Prostate gland (tissue), 2 donors: ENCODE data around the gene CMSS1. TPM values are rescaled to one million over a fixed set of nuclear protein-coding genes. Genes with fewer than 3 reads are reported as not detected.

Experiments
- DNase-seq: peaks from one replicate; pipeline ENCODE4 v3.0.0-alpha.2; 2019; ENCODE audit warnings: low spot score
- H3K27ac ChIP-seq, 2 donors: fragments of 200-600 bp; sonication (generic); 2 replicates each; pipeline ENCODE4 v1.5.1; 2017 to 2019
- H3K27me3 ChIP-seq: fragments of 200-600 bp; sonication (generic); replicated peaks from 2 replicates; pipeline ENCODE4 v1.5.1; 2019; ENCODE audit not compliant: insufficient read depth
- H3K36me3 ChIP-seq, 2 donors: fragments of 200-600 bp; sonication (generic); 1 replicate in 1 of 2; 2 replicates in 1 of 2; pipeline versions ENCODE4 v1.5.1 to v1.8.1; 2017 to 2019
- H3K4me1 ChIP-seq: fragments of 200-600 bp; sonication (generic); replicated peaks from 2 replicates; pipeline ENCODE4 v1.5.1; 2019
- H3K4me3 ChIP-seq, 2 donors: fragments of 200-600 bp; sonication (generic); 2 replicates each; pipeline ENCODE4 v1.5.1; 2017 to 2019
- H3K9me3 ChIP-seq: fragments of 200-600 bp; sonication (generic); 2 replicates; pipeline ENCODE4 v1.5.1; 2017
- POLR2A ChIP-seq: fragments of 450-650 bp; IDR thresholded peaks from one replicate; pipeline ENCODE4 v1.6.1; 2016; ENCODE audit warnings: antibody characterized with exemption, mild to moderate bottlenecking
- POLR2AphosphoS5 ChIP-seq: sonication (generic); formaldehyde crosslinking; IDR thresholded peaks from one replicate; pipeline ENCODE4 v1.6.1; 2017; ENCODE audit warnings: antibody characterized with exemption
- WGBS: methylation state at CpG from one replicate; pipeline ENCODE4 v1.1.5; 2018; 5-methylcytosine and 5-hydroxymethylcytosine counted together
- intact Hi-C: fragments of 100-400 bp; cut with DNase I; formaldehyde crosslinking; loops from one replicate; pipeline ENCODE4 v1.14.2; 2022
- total RNA-seq, 2 donors: library from RNA; depleted of rRNA; stranded (reverse); fragments of >200 nt; gene quantifications; one replicate each; pipeline ENCODE4 v1.1.0, GENCODE V29; 2016
- TF ChIP-seq, protein P1 (sequence below), 4 experiments: fragments of 200-600 bp in 2 of 4; fragments of 450-650 bp in 2 of 4; sonication (generic) in 2 of 4; IDR thresholded peaks; 1 replicate in 3 of 4; 2 replicates in 1 of 4; pipeline ENCODE4 v1.5.1; 2016 to 2019; ENCODE audit warnings: antibody characterized with exemption in 4 of 4, mild to moderate bottlenecking in 2 of 4, moderate library complexity in 2 of 4

The CMSS1 gene
- total RNA-seq, 2 donors from 2014 or later = 10.2 to 13.6 TPM

- TF ChIP-seq, protein P1, sequence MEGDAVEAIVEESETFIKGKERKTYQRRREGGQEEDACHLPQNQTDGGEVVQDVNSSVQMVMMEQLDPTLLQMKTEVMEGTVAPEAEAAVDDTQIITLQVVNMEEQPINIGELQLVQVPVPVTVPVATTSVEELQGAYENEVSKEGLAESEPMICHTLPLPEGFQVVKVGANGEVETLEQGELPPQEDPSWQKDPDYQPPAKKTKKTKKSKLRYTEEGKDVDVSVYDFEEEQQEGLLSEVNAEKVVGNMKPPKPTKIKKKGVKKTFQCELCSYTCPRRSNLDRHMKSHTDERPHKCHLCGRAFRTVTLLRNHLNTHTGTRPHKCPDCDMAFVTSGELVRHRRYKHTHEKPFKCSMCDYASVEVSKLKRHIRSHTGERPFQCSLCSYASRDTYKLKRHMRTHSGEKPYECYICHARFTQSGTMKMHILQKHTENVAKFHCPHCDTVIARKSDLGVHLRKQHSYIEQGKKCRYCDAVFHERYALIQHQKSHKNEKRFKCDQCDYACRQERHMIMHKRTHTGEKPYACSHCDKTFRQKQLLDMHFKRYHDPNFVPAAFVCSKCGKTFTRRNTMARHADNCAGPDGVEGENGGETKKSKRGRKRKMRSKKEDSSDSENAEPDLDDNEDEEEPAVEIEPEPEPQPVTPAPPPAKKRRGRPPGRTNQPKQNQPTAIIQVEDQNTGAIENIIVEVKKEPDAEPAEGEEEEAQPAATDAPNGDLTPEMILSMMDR (IDR thresholded peaks at IDR 0.05) = no peak
- TF ChIP-seq POLR2A (no peak), POLR2AphosphoS5 (peak; percentile 75)
These were observed 184.0 kb downstream of the CMSS1 start for GRCh38 chr3:100001526-100002270.

GRCh38 chr3:100002599-100003350 lies 185.1 kb downstream of the CMSS1 start:
- peak; percentile 40 for DNase-seq
- peak; percentile 54 for TF ChIP-seq POLR2AphosphoS5
- no peak for TF ChIP-seq POLR2A
- TF ChIP-seq, protein P1 (IDR thresholded peaks at IDR 0.05) = no peak
- no peaks in the 10 kb centered on the region for H3K9me3 ChIP-seq
- H3K27ac ChIP-seq = no peak overlapping the region
- intact Hi-C loops = no loop called here
- H3K4me1 ChIP-seq = no peaks in the 10 kb centered on the region
- no peaks in the 10 kb centered on the region for H3K36me3 ChIP-seq
- H3K4me3 ChIP-seq = no peak overlapping the region
- WGBS = 42% methylated on average over 4 of the region's 4 CpGs
- H3K27me3 ChIP-seq = no peaks in the 10 kb centered on the region

More at GRCh38 chr3:100001526-100002270, 184.0 kb downstream of the CMSS1 start:
- Histone ChIP-seq H3K4me3 (no peak overlapping the region), H3K27ac (no peak overlapping the region), H3K27me3 (no peaks in the 10 kb centered on the region), H3K9me3 (no peaks in the 10 kb centered on the region), H3K4me1 (no peaks in the 10 kb centered on the region), H3K36me3 (no peaks in the 10 kb centered on the region)
- peak; percentile 75 for DNase-seq
- 58% methylated on average over 8 of the region's 8 CpGs for WGBS
- intact Hi-C loops = no loop called here

- H3K4me3 ChIP-seq = no peak overlapping the region
- no peak for DNase-seq
- intact Hi-C loops = no loop called here
- no peak overlapping the region for H3K27ac ChIP-seq
- H3K9me3 ChIP-seq = no peaks in the 10 kb centered on the region
- H3K27me3 ChIP-seq = no peaks in the 10 kb centered on the region
- 86% methylated on average over 4 of the region's 4 CpGs for WGBS
- H3K4me1 ChIP-seq = no peaks in the 10 kb centered on the region
- H3K36me3 ChIP-seq = no peaks in the 10 kb centered on the region
- TF ChIP-seq POLR2A = no peak
- TF ChIP-seq POLR2AphosphoS5 = no peak
- TF ChIP-seq, protein P1 (IDR thresholded peaks at IDR 0.05) = no peak
These were observed 186.2 kb downstream of the CMSS1 start for GRCh38 chr3:100003609-100004503.

GRCh38 chr3:100004931-100005330 lies 187.3 kb downstream of the CMSS1 start:
- H3K27me3 ChIP-seq = no peaks in the 10 kb centered on the region
- H3K9me3 ChIP-seq = no peaks in the 10 kb centered on the region
- no peak for DNase-seq
- no peak overlapping the region for H3K4me3 ChIP-seq
- WGBS = 50% methylated on average over 1 of the region's 1 CpG
- H3K27ac ChIP-seq = no peak overlapping the region
- TF ChIP-seq, protein P1 (IDR thresholded peaks at IDR 0.05) = no peak
- TF ChIP-seq POLR2A (no peak), POLR2AphosphoS5 (no peak)
- intact Hi-C loops = no loop called here
- no peaks in the 10 kb centered on the region for H3K36me3 ChIP-seq
- no peaks in the 10 kb centered on the region for H3K4me1 ChIP-seq
